Coronary artery (tissue), 2 donors: ENCODE results near the gene SLC16A4.
"Not testable (repeated sequence)": the region's sequence is repeated elsewhere in the genome, so short reads cannot be mapped to it uniquely, and the experiment has no call there.

Source experiments
- DNase-seq: peaks from one replicate; pipeline ENCODE4 v3.0.0-alpha.2; 2017; ENCODE audit warnings: low spot score
- H3K27ac ChIP-seq, 2 donors: fragments of 200-600 bp; sonication (generic); one replicate each; pipeline ENCODE4 v1.5.1; 2016 to 2019
- H3K4me3 ChIP-seq: fragments of 200-600 bp; sonication (generic); 2 replicates; pipeline ENCODE4 v1.5.1; 2016; ENCODE audit warnings: mild to moderate bottlenecking, moderate library complexity
- TF ChIP-seq, protein P1 (sequence below): fragments of 200-600 bp; sonication (generic); IDR thresholded peaks from one replicate; pipeline ENCODE4 v1.5.1; 2019; ENCODE audit warnings: antibody characterized with exemption

The SLC16A4 gene

DNA sequence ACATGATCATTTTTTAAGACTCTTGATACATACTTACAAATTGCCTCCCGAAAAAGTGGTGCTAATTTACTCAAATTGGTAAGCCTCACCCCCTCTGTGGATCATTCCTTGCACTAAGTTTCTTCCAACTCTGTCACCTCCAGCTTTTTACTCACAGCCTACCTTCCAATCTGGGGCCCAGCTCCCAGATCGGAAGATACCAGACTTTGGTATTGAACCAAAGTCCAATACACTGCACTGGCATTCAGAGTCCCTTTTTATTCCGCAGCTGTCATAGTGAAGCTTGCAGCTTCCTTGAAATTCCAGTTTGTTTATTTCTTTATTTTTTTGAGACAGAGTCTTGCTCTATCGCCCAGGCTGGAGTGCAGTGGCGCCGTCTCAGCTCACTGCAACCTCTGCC is 18.5 kb upstream of the SLC16A4 start:
- Histone ChIP-seq H3K4me3 (no peak overlapping the region), H3K27ac (no peak overlapping the region)
- no peak for DNase-seq
- TF ChIP-seq, protein P1, sequence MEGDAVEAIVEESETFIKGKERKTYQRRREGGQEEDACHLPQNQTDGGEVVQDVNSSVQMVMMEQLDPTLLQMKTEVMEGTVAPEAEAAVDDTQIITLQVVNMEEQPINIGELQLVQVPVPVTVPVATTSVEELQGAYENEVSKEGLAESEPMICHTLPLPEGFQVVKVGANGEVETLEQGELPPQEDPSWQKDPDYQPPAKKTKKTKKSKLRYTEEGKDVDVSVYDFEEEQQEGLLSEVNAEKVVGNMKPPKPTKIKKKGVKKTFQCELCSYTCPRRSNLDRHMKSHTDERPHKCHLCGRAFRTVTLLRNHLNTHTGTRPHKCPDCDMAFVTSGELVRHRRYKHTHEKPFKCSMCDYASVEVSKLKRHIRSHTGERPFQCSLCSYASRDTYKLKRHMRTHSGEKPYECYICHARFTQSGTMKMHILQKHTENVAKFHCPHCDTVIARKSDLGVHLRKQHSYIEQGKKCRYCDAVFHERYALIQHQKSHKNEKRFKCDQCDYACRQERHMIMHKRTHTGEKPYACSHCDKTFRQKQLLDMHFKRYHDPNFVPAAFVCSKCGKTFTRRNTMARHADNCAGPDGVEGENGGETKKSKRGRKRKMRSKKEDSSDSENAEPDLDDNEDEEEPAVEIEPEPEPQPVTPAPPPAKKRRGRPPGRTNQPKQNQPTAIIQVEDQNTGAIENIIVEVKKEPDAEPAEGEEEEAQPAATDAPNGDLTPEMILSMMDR: no peak

DNA sequence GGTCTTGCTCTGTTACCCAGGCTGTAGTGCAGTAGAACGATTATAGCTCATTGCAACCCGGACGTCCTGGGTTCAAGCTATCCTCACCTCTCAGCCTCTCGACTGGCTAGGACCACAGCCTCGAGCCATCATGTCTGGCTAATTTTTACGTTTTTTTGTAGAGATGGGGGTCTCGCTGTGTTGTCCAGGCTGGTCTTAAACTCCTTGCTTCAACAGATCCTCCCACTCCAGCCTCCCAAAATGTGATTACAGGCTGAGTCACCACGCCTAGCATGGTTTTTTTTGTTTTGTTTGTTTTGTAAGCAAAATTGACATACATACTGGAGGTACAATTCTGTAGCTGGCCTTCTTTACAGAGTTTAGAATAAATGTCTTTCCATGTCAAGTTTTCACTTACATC is 17.7 kb upstream of the SLC16A4 start:
- DNase-seq: no peak
- Histone ChIP-seq H3K27ac (no peak overlapping the region), H3K4me3 (no peak overlapping the region)
- TF ChIP-seq, protein P1: no peak

GRCh38 chr1:110407260-110408210 is 16.7 kb upstream of the SLC16A4 start, which contains the start of gene LAMTOR5:
TSS of gene LAMTOR5 (minus strand) at chr1:110407694. CDS start at chr1:110407620, 74 bp downstream.
- H3K27ac ChIP-seq: peak within 1 kb of the TSS; percentile 82 to 98
- H3K4me3 ChIP-seq: peak within 1 kb of the TSS; percentile 99
- peak; percentile 95 for DNase-seq
- TF ChIP-seq, protein P1: no peak

GRCh38 chr1:110406407-110406806 is 15.6 kb upstream of the SLC16A4 start:
- H3K4me3 ChIP-seq: peak overlapping the region; percentile 99

GRCh38 chr1:110404401-110404800 is 13.6 kb upstream of the SLC16A4 start:
- TF ChIP-seq, protein P1: no peak
- H3K27ac ChIP-seq: no peak overlapping the region
- H3K4me3 ChIP-seq: no peak overlapping the region
- no peak for DNase-seq

More at GRCh38 chr1:110406407-110406806, 15.6 kb upstream of the SLC16A4 start:
- DNase-seq: not testable (repeated sequence)
- H3K27ac ChIP-seq: peak overlapping the region in 1 of 2 donors; percentile 82

DNA sequence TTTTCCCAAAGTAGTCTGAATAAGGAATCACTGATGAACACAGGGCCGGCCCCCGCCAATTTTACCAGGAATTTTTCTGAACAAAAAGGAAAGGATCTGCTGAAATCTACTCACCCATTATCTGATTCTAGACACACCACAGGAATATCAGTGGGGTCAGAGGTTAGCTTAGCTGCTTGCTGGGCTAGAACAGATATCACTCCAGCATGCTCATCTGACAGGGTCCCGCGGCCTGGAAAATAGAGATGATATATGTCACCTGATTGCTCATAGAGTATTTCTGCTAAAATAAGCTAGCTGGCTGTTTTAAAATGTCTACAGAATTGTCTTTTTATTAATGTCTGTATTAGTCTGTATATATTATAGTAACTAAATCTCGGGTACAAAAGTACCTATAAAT is 13.0 kb upstream of the SLC16A4 start:
- TF ChIP-seq, protein P1: no peak
- H3K27ac ChIP-seq: no peak overlapping the region
- H3K4me3 ChIP-seq: no peak overlapping the region
- no peak for DNase-seq

DNA sequence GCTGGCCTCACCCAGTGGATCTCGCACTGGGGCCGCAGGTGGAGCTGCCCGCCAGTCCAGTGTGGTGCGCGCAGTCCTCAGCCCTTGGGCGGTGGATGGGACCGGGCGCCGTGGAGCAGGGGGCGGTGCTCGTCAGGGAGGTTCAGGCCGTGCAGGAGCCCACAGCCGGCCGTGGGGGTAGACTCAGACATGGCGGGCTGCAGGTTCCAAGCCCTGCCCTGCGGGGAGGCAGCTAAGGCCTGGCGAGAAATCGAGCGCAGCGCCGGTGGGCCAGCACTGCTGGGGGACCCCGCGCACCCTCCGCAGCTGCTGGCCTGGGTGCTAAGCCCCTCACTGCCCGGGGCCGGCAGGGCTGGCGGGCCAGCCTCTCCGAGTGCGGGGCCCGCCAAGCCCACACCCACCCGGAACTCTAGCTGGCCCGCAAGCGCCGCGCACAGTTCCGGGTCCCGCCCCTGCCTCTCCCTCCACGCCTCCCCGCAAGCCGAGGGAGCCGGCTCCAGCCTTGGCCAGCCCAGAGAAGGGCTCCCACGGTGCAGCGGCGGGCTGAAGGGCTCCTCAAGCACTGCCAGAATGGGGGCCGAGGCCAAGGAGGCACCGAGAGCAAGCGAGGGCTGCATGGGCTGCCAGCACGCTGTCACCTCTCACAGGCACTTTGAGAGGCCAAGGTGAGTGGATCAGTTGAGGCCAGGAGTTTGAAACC is 5.6 kb upstream of the SLC16A4 start:
- not testable (repeated sequence) for DNase-seq, H3K4me3 ChIP-seq, H3K27ac ChIP-seq

DNA sequence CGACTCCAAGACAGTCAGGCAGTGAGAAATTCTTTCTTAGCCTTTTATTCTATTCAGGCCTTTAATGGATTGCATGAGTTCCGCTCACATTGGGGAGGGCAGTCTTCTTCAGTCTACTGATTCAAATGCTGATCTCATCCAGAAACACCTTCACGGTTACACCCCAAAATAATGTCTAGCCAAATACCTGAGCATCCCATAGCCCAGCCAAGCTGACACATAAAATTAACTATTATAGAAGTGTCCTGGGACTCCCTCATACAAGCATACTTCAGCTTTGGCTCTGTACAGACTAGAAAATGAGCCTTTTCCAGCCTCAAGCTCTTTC is 3.6 kb upstream of the SLC16A4 start:
- TF ChIP-seq, protein P1: no peak
- Histone ChIP-seq H3K27ac (no peak overlapping the region), H3K4me3 (no peak overlapping the region)
- no peak for DNase-seq
